HCT116 (cell line): Measurements from ENCODE around the gene GIMAP4.

Experiments used
- EZH2 ChIP-seq: fragments of 200-600 bp; sonication (generic); IDR thresholded peaks from 2 replicates; pipeline ENCODE4 v1.6.1; 2017; ENCODE audit warnings: antibody characterized with exemption, mixed run types
- POLR2A ChIP-seq: IDR thresholded peaks from 2 replicates; pipeline ENCODE4 v1.7.0; 2011; ENCODE audit warnings: borderline replicate concordance; ENCODE audit not compliant: insufficient read depth, insufficient read length; ENCODE audit errors: extremely low read depth
- POLR2AphosphoS5 ChIP-seq: IDR thresholded peaks from 2 replicates; pipeline ENCODE4 v1.6.1; 2011; ENCODE audit warnings: mild to moderate bottlenecking, low read depth, low read length, moderate library complexity
- SIN3A ChIP-seq: IDR thresholded peaks from 2 replicates; pipeline ENCODE4 v1.6.1; 2012; ENCODE audit warnings: low read depth
- TCF7L2 ChIP-seq: IDR thresholded peaks from 2 replicates; pipeline ENCODE4 v1.7.0; 2011; ENCODE audit warnings: borderline replicate concordance, inconsistent platforms; ENCODE audit not compliant: insufficient read depth, insufficient read length; ENCODE audit errors: extremely low read depth
- ZNF274 ChIP-seq: fragments of 200-500 bp; sonication (Bioruptor generic); IDR thresholded peaks from 2 replicates; pipeline ENCODE4 v1.6.1; 2014; ENCODE audit warnings: mild to moderate bottlenecking, low read depth, low read length, inconsistent platforms
- TF ChIP-seq, protein P1 (sequence below), 3 experiments: fragments of 200-600 bp in 1 of 3; sonication (generic) in 1 of 3; IDR thresholded peaks in 2 of 3; conservative IDR thresholded peaks in 1 of 3; 2 replicates each; pipeline ENCODE4 v1.5.1; 2012 to 2017; ENCODE audit warnings: low read depth in 2 of 3, low read length in 2 of 3, antibody characterized with exemption in 1 of 3, borderline replicate concordance in 1 of 3, control low read depth in 1 of 3, mild to moderate bottlenecking in 1 of 3, mixed read lengths in 1 of 3, mixed run types in 1 of 3, moderate library complexity in 1 of 3; ENCODE audit not compliant: insufficient read depth in 1 of 3
- TF ChIP-seq, protein P2 (sequence below): IDR thresholded peaks from 2 replicates; pipeline ENCODE4 v1.6.1; 2012; ENCODE audit warnings: low read depth
- TF ChIP-seq, protein P3 (sequence below): IDR thresholded peaks from 2 replicates; pipeline ENCODE4 v1.6.1; 2011; ENCODE audit warnings: mild to moderate bottlenecking, low read length, moderate library complexity; ENCODE audit not compliant: insufficient replicate concordance; ENCODE audit errors: extremely low read depth
- TF ChIP-seq, protein P4 (sequence below): IDR thresholded peaks from 2 replicates; pipeline ENCODE4 v1.6.1; 2012
- TF ChIP-seq, protein P5 (sequence below): IDR thresholded peaks from 2 replicates; pipeline ENCODE4 v1.6.1; 2012

DNA sequence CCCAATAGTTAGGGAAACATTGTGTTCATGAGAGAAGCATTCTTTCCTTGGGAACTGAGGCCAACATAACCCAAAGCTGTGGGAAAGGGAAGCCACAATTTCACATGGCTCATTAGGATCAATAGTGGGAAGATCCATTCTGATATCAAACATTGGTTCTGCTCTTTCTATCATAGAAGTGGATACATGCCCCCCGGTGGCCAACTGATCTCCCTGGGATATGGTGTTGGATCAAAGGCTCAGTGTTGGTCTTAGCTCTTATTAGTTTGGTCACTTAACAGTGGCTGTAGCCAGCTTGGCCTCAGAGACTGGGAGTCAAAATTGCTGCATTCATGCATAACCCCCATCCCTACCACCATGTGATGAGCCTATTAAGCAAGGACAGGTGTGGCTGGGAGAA, 6.7 kb upstream of the GIMAP4 start:
- TF ChIP-seq, protein P1, sequence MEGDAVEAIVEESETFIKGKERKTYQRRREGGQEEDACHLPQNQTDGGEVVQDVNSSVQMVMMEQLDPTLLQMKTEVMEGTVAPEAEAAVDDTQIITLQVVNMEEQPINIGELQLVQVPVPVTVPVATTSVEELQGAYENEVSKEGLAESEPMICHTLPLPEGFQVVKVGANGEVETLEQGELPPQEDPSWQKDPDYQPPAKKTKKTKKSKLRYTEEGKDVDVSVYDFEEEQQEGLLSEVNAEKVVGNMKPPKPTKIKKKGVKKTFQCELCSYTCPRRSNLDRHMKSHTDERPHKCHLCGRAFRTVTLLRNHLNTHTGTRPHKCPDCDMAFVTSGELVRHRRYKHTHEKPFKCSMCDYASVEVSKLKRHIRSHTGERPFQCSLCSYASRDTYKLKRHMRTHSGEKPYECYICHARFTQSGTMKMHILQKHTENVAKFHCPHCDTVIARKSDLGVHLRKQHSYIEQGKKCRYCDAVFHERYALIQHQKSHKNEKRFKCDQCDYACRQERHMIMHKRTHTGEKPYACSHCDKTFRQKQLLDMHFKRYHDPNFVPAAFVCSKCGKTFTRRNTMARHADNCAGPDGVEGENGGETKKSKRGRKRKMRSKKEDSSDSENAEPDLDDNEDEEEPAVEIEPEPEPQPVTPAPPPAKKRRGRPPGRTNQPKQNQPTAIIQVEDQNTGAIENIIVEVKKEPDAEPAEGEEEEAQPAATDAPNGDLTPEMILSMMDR (IDR thresholded peaks at IDR 0.05 in 2 of 3, conservative IDR thresholded peaks at IDR 0.05 in 1 of 3; ENCODE audit: borderline replicate concordance in 1 of 3, insufficient read depth in 1 of 3, low read depth in 2 of 3, low read length in 2 of 3), result no peak
- TF ChIP-seq POLR2AphosphoS5 (no peak), EZH2 (no peak), POLR2A (no peak), SIN3A (no peak), ZNF274 (no peak), TCF7L2 (no peak)
- TF ChIP-seq, protein P2, sequence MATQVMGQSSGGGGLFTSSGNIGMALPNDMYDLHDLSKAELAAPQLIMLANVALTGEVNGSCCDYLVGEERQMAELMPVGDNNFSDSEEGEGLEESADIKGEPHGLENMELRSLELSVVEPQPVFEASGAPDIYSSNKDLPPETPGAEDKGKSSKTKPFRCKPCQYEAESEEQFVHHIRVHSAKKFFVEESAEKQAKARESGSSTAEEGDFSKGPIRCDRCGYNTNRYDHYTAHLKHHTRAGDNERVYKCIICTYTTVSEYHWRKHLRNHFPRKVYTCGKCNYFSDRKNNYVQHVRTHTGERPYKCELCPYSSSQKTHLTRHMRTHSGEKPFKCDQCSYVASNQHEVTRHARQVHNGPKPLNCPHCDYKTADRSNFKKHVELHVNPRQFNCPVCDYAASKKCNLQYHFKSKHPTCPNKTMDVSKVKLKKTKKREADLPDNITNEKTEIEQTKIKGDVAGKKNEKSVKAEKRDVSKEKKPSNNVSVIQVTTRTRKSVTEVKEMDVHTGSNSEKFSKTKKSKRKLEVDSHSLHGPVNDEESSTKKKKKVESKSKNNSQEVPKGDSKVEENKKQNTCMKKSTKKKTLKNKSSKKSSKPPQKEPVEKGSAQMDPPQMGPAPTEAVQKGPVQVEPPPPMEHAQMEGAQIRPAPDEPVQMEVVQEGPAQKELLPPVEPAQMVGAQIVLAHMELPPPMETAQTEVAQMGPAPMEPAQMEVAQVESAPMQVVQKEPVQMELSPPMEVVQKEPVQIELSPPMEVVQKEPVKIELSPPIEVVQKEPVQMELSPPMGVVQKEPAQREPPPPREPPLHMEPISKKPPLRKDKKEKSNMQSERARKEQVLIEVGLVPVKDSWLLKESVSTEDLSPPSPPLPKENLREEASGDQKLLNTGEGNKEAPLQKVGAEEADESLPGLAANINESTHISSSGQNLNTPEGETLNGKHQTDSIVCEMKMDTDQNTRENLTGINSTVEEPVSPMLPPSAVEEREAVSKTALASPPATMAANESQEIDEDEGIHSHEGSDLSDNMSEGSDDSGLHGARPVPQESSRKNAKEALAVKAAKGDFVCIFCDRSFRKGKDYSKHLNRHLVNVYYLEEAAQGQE, result no peak
- TF ChIP-seq, protein P3, sequence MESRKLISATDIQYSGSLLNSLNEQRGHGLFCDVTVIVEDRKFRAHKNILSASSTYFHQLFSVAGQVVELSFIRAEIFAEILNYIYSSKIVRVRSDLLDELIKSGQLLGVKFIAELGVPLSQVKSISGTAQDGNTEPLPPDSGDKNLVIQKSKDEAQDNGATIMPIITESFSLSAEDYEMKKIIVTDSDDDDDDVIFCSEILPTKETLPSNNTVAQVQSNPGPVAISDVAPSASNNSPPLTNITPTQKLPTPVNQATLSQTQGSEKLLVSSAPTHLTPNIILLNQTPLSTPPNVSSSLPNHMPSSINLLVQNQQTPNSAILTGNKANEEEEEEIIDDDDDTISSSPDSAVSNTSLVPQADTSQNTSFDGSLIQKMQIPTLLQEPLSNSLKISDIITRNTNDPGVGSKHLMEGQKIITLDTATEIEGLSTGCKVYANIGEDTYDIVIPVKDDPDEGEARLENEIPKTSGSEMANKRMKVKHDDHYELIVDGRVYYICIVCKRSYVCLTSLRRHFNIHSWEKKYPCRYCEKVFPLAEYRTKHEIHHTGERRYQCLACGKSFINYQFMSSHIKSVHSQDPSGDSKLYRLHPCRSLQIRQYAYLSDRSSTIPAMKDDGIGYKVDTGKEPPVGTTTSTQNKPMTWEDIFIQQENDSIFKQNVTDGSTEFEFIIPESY, result no peak
- TF ChIP-seq, protein P4, sequence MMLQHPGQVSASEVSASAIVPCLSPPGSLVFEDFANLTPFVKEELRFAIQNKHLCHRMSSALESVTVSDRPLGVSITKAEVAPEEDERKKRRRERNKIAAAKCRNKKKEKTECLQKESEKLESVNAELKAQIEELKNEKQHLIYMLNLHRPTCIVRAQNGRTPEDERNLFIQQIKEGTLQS, result no peak
- TF ChIP-seq, protein P5, sequence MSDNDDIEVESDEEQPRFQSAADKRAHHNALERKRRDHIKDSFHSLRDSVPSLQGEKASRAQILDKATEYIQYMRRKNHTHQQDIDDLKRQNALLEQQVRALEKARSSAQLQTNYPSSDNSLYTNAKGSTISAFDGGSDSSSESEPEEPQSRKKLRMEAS, result no peak
